MM.1S (cell line): ENCODE measurements around the gene NSUN6.

Source experiments
- DNase-seq: peaks from one replicate; pipeline ENCODE4 v3.0.0-alpha.2; 2015
- H2AFZ ChIP-seq: fragments of 300-600 bp; sonication (generic); 2 replicates; pipeline ENCODE4 v1.6.0; 2016; ENCODE audit warnings: antibody characterized with exemption, low read length
- H3F3A ChIP-seq: fragments of 300-600 bp; sonication (generic); 2 replicates; pipeline ENCODE4 v1.6.1; 2016; ENCODE audit warnings: mild to moderate bottlenecking, antibody characterized with exemption, low read length, moderate library complexity, mixed read lengths; ENCODE audit not compliant: insufficient read depth
- H3K27ac ChIP-seq: fragments of 300-600 bp; sonication (generic); 2 replicates; pipeline ENCODE4 v1.5.1; 2016; ENCODE audit warnings: mild to moderate bottlenecking, low read length
- H3K27me3 ChIP-seq: fragments of 300-600 bp; sonication (generic); replicated peaks from 2 replicates; pipeline ENCODE4 v1.6.0; 2016; ENCODE audit warnings: low read length; ENCODE audit not compliant: insufficient read depth
- H3K36me3 ChIP-seq: fragments of 300-600 bp; sonication (generic); replicated peaks from 2 replicates; pipeline ENCODE4 v1.6.1; 2016; ENCODE audit warnings: mild to moderate bottlenecking, low read length, mixed read lengths; ENCODE audit not compliant: insufficient read depth
- H3K4me1 ChIP-seq: fragments of 300-600 bp; sonication (generic); 2 replicates; pipeline ENCODE4 v1.6.1; 2016; ENCODE audit warnings: low read length, mixed read lengths
- H3K4me2 ChIP-seq: fragments of 300-600 bp; sonication (generic); 2 replicates; pipeline ENCODE4 v1.6.0; 2016; ENCODE audit warnings: low read depth, low read length
- H3K4me3 ChIP-seq: fragments of 300-600 bp; sonication (generic); 2 replicates; pipeline ENCODE4 v1.5.1; 2016; ENCODE audit warnings: low read length, mixed read lengths
- H3K79me2 ChIP-seq: fragments of 300-600 bp; sonication (generic); 2 replicates; pipeline ENCODE4 v1.6.1; 2016; ENCODE audit warnings: mixed run types, low read length, mixed read lengths
- H3K9ac ChIP-seq: fragments of 300-600 bp; sonication (generic); 2 replicates; pipeline ENCODE4 v1.6.1; 2016; ENCODE audit warnings: low read length, mixed read lengths
- H3K9me2 ChIP-seq: fragments of 300-600 bp; sonication (generic); replicated peaks from 2 replicates; pipeline ENCODE4 v1.6.1; 2016; ENCODE audit warnings: mild to moderate bottlenecking, low read length, mixed read lengths; ENCODE audit not compliant: insufficient read depth
- H3K9me3 ChIP-seq: fragments of 300-600 bp; sonication (generic); replicated peaks from 2 replicates; pipeline ENCODE4 v1.6.1; 2016; ENCODE audit warnings: mild to moderate bottlenecking, low read length, mixed read lengths; ENCODE audit not compliant: insufficient read depth
- H4K20me1 ChIP-seq: fragments of 300-600 bp; sonication (generic); 2 replicates; pipeline ENCODE4 v1.6.1; 2016; ENCODE audit warnings: mild to moderate bottlenecking, low read length, moderate library complexity, mixed read lengths; ENCODE audit not compliant: insufficient read depth
- CTCF ChIP-seq: fragments of 300-600 bp; sonication (generic); IDR thresholded peaks from 2 replicates; pipeline ENCODE4 v1.5.1; 2016; ENCODE audit warnings: antibody characterized with exemption, low read length, mixed read lengths
- EZH2 ChIP-seq: fragments of 300-600 bp; sonication (generic); optimal IDR thresholded peaks from 2 replicates; pipeline ENCODE3; 2017; ENCODE audit warnings: low read depth, mild to moderate bottlenecking, antibody characterized with exemption, low read length, mixed read lengths
- EZH2phosphoT487 ChIP-seq: fragments of 300-600 bp; sonication (generic); IDR thresholded peaks from 2 replicates; pipeline ENCODE4 v1.6.1; 2018; ENCODE audit warnings: antibody characterized with exemption, low read length

The NSUN6 gene

GRCh38 chr10:18567343-18567856 is 84.0 kb downstream of the NSUN6 start:
- Histone ChIP-seq H3K36me3 (no peaks in the 10 kb centered on the region), H3K9me2 (no peaks in the 10 kb centered on the region), H3K79me2 (no peaks in the 10 kb centered on the region), H3F3A (no peaks in the 10 kb centered on the region), H3K9me3 (no peaks in the 10 kb centered on the region), H3K27me3 (no peaks in the 10 kb centered on the region), H2AFZ (no peak overlapping the region), H4K20me1 (no peaks in the 10 kb centered on the region), H3K4me1 (no peaks in the 10 kb centered on the region), H3K27ac (no peak overlapping the region), H3K4me3 (no peak overlapping the region), H3K9ac (no peak overlapping the region), H3K4me2 (no peak overlapping the region)
- DNase-seq = no peak
- TF ChIP-seq CTCF (no peak), EZH2 (no peak), EZH2phosphoT487 (no peak)

GRCh38 chr10:18566177-18566576 is 85.2 kb downstream of the NSUN6 start:
- Histone ChIP-seq H3K4me1 (no peaks in the 10 kb centered on the region), H3K79me2 (no peaks in the 10 kb centered on the region), H2AFZ (no peak overlapping the region), H3K4me2 (no peak overlapping the region), H3K9me3 (no peaks in the 10 kb centered on the region), H3K36me3 (no peaks in the 10 kb centered on the region), H3K9me2 (no peaks in the 10 kb centered on the region), H3K4me3 (no peak overlapping the region), H3F3A (no peaks in the 10 kb centered on the region), H4K20me1 (no peaks in the 10 kb centered on the region), H3K9ac (no peak overlapping the region), H3K27ac (no peak overlapping the region), H3K27me3 (no peaks in the 10 kb centered on the region)
- TF ChIP-seq EZH2 (no peak), CTCF (no peak), EZH2phosphoT487 (no peak)
- DNase-seq = no peak

GRCh38 chr10:18565006-18565405 is 86.4 kb downstream of the NSUN6 start:
- H3K9ac ChIP-seq = no peak overlapping the region
- no peak for DNase-seq

More at GRCh38 chr10:18565006-18565405, 86.4 kb downstream of the NSUN6 start:
- Histone ChIP-seq H3K36me3 (no peaks in the 10 kb centered on the region), H3K4me3 (no peak overlapping the region), H3K79me2 (no peaks in the 10 kb centered on the region), H3F3A (no peaks in the 10 kb centered on the region), H3K9me3 (no peaks in the 10 kb centered on the region), H4K20me1 (no peaks in the 10 kb centered on the region), H3K4me2 (no peak overlapping the region), H3K27me3 (no peaks in the 10 kb centered on the region), H2AFZ (no peak overlapping the region), H3K27ac (no peak overlapping the region), H3K4me1 (no peaks in the 10 kb centered on the region), H3K9me2 (no peaks in the 10 kb centered on the region)
- TF ChIP-seq EZH2 (no peak), CTCF (no peak), EZH2phosphoT487 (no peak)
